Fibroblast of lung (primary cell): Measurements from ENCODE around the gene GPR27. TPM values are rescaled to one million over a fixed set of nuclear protein-coding genes. Genes with fewer than 3 reads are reported as not detected.

ENCODE experiments used
- DNase-seq, 2 donors: peaks; one replicate each; pipeline versions ENCODE4 v3.0.0 to v3.0.0-alpha.2; 2010; ENCODE audit warnings: low read depth in 2 of 2
- H2AFZ ChIP-seq: 2 replicates; pipeline ENCODE4 v1.5.1; 2012; ENCODE audit warnings: low read length, control low read depth, inconsistent platforms
- H3K27ac ChIP-seq: 2 replicates; pipeline ENCODE4 v1.5.1; 2011; ENCODE audit warnings: low read length, control low read depth; ENCODE audit not compliant: insufficient read depth
- H3K27me3 ChIP-seq: 2 replicates; pipeline ENCODE4 v1.5.1; 2011; ENCODE audit warnings: mild to moderate bottlenecking, low read length; ENCODE audit not compliant: control insufficient read depth, insufficient read depth
- H3K36me3 ChIP-seq: 2 replicates; pipeline ENCODE4 v1.5.1; 2011; ENCODE audit warnings: low read length; ENCODE audit not compliant: control insufficient read depth, insufficient read depth
- H3K4me1 ChIP-seq: 2 replicates; pipeline ENCODE4 v1.5.1; 2011; ENCODE audit warnings: low read length; ENCODE audit not compliant: control insufficient read depth, insufficient read depth; ENCODE audit errors: extremely low read depth
- H3K4me2 ChIP-seq: 2 replicates; pipeline ENCODE4 v1.5.1; 2011; ENCODE audit warnings: low read length, control low read depth; ENCODE audit not compliant: insufficient read depth; ENCODE audit errors: extremely low read depth
- H3K4me3 ChIP-seq, 4 experiments: fragments of 200-600 bp in 1 of 4; sonication (generic) in 1 of 4; replicated peaks in 1 of 4; 2 replicates each; pipeline ENCODE4 v1.5.1; 2011 to 2016; ENCODE audit warnings: low read length in 4 of 4, low read depth in 3 of 4, mild to moderate bottlenecking in 3 of 4, control low read depth in 2 of 4, inconsistent platforms in 1 of 4, mixed read lengths in 1 of 4; ENCODE audit not compliant: insufficient read depth in 1 of 4; ENCODE audit errors: control extremely low read depth in 1 of 4
- H3K79me2 ChIP-seq: 2 replicates; pipeline ENCODE4 v1.5.1; 2012; ENCODE audit warnings: mild to moderate bottlenecking, low read length, inconsistent platforms; ENCODE audit not compliant: control insufficient read depth, insufficient read depth
- H3K9ac ChIP-seq: 2 replicates; pipeline ENCODE4 v1.5.1; 2011; ENCODE audit warnings: mild to moderate bottlenecking, low read length, control low read depth; ENCODE audit not compliant: insufficient read depth
- H3K9me3 ChIP-seq: 2 replicates; pipeline ENCODE4 v1.5.1; 2012; ENCODE audit warnings: low read depth, low read length; ENCODE audit not compliant: control insufficient read depth, insufficient read depth
- H4K20me1 ChIP-seq: 2 replicates; pipeline ENCODE4 v1.5.1; 2011; ENCODE audit warnings: low read length; ENCODE audit not compliant: control insufficient read depth, insufficient read depth; ENCODE audit errors: extremely low read depth
- EZH2 ChIP-seq: IDR thresholded peaks from 2 replicates; pipeline ENCODE4 v1.5.1; 2012; ENCODE audit warnings: low read length, control low read depth, mild to moderate bottlenecking; ENCODE audit errors: missing control alignments
- polyA plus RNA-seq, 2 donors: library from polyadenylated mRNA; depleted of rRNA in 1 of 2; stranded (reverse) in 1 of 2; unstranded in 1 of 2; fragments of >200 nt; gene quantifications; 2 replicates each; pipeline ENCODE4 v1.2.1, GENCODE V29; 2011 to 2012; ENCODE audit warnings: missing spikeins in 1 of 2
- total RNA-seq: library from RNA; depleted of rRNA; stranded (reverse); fragments of >200 nt; gene quantifications from 2 replicates; pipeline ENCODE4 v1.2.1, GENCODE V29; 2014
- TF ChIP-seq, protein P1 (sequence below), 2 donors: IDR thresholded peaks in 1 of 2; conservative IDR thresholded peaks in 1 of 2; 1 replicate in 1 of 2; 2 replicates in 1 of 2; pipeline ENCODE4 v1.5.1; 2011 to 2012; ENCODE audit warnings: low read length in 2 of 2, control low read depth in 1 of 2, inconsistent platforms in 1 of 2, low read depth in 1 of 2, mild to moderate bottlenecking in 1 of 2

Gene GPR27
- total and polyA plus RNA-seq, 2 donors (not counting 1 experiment from before 2014, with no cell fraction given) = not detected

DNA sequence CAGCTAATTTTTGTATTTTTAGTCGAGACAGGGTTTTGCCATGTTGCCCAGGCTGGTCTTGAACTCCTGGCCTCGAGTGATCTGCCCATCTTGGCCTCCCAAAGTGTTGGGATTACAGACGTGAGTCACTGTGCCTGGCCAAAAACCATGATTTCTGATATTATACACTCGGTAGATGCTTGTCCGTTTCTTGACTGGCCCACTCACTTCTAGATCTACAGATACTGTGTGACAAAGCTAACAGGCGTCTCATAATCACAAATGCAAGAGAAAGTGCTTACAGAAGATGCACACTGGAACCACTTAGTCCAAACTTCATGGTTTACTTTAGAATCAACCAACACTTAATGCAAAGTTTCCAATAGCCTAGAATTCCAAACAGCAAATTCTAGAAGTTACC, 22.9 kb downstream of the GPR27 start:
- H3K4me3 ChIP-seq = no peak overlapping the region
- DNase-seq = no peak
- no peak overlapping the region for H3K9ac ChIP-seq
- no peaks in the 10 kb centered on the region for H3K36me3 ChIP-seq
- H3K4me2 ChIP-seq = no peak overlapping the region
- no peaks in the 10 kb centered on the region for H3K4me1 ChIP-seq
- H3K79me2 ChIP-seq = no peaks in the 10 kb centered on the region
- no peaks in the 10 kb centered on the region for H4K20me1 ChIP-seq
- H2AFZ ChIP-seq = no peak overlapping the region
- H3K27me3 ChIP-seq = peaks cover 5% of the 10 kb centered on the region
- no peaks in the 10 kb centered on the region for H3K9me3 ChIP-seq
- H3K27ac ChIP-seq = no peak overlapping the region
- TF ChIP-seq, protein P1, sequence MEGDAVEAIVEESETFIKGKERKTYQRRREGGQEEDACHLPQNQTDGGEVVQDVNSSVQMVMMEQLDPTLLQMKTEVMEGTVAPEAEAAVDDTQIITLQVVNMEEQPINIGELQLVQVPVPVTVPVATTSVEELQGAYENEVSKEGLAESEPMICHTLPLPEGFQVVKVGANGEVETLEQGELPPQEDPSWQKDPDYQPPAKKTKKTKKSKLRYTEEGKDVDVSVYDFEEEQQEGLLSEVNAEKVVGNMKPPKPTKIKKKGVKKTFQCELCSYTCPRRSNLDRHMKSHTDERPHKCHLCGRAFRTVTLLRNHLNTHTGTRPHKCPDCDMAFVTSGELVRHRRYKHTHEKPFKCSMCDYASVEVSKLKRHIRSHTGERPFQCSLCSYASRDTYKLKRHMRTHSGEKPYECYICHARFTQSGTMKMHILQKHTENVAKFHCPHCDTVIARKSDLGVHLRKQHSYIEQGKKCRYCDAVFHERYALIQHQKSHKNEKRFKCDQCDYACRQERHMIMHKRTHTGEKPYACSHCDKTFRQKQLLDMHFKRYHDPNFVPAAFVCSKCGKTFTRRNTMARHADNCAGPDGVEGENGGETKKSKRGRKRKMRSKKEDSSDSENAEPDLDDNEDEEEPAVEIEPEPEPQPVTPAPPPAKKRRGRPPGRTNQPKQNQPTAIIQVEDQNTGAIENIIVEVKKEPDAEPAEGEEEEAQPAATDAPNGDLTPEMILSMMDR (conservative IDR thresholded peaks at IDR 0.05 in 1 of 2, IDR thresholded peaks at IDR 0.05 in 1 of 2; ENCODE audit: low read depth in 1 of 2, low read length in 2 of 2) = no peak
- TF ChIP-seq EZH2 = no peak

DNA sequence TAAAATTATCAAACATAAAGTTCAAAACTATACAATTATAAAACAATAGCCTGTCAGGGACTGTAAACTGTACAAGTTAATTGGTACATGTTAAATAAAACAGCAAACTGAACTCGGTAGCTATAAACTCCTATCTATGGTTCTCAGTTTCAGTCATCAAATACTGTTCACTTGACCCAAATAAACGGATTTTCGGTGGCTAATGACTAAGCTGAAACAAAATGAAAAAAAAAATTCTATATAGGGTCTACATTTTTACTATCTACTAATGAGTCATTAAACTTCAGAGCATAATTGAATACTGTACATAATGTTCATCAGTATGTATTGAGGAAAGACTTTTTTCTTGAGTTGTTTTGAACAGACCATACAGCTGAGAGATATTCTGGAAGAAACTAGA, 24.7 kb downstream of the GPR27 start:
- Histone ChIP-seq H3K9me3 (no peaks in the 10 kb centered on the region), H3K4me2 (no peak overlapping the region), H4K20me1 (no peaks in the 10 kb centered on the region), H3K9ac (no peak overlapping the region), H3K4me3 (no peak overlapping the region), H3K79me2 (no peaks in the 10 kb centered on the region), H2AFZ (no peak overlapping the region), H3K27ac (no peak overlapping the region), H3K36me3 (no peaks in the 10 kb centered on the region), H3K27me3 (peaks cover 6% of the 10 kb centered on the region), H3K4me1 (no peaks in the 10 kb centered on the region)
- TF ChIP-seq EZH2 = no peak
- TF ChIP-seq, protein P1 (conservative IDR thresholded peaks at IDR 0.05 in 1 of 2, IDR thresholded peaks at IDR 0.05 in 1 of 2; ENCODE audit: low read depth in 1 of 2, low read length in 2 of 2) = no peak
- DNase-seq = no peak

DNA sequence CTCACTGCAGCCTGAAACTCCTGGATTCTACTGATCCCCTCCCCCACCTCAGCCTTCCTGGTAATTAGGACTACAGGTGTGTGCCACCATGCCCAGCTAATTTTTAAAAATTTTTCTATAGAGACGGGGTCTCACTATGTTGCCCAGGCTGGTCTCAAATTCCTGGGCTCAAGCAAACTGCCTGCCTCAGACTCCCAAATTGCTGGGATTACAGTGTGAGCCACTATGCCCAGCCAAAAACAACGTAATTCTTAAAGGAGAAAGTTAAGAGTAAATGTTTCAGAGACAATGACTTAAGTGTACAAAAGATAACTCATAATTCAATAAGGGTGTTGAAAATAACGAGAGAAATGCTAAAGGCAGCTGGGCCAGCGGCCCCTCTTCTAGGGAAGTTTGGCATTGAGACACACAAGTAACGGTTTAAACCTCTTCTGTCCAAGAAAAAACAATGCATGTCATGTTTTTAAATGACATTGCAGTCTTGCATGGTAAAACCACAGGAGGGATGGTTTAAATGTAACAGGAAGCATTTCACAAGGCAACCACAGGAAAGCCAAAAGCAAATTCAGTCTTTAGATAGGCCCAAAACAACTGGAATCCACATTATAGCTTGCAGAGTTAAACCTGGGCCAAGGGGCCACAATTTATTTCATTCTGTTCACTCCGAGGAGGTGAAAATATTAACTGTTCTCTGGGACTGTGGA, 26.2 kb downstream of the GPR27 start:
- Histone ChIP-seq H3K4me2 (no peak overlapping the region), H4K20me1 (no peaks in the 10 kb centered on the region), H3K4me1 (no peaks in the 10 kb centered on the region), H3K79me2 (no peaks in the 10 kb centered on the region), H3K9me3 (no peaks in the 10 kb centered on the region), H3K9ac (no peak overlapping the region), H3K4me3 (no peak overlapping the region), H2AFZ (no peak overlapping the region), H3K36me3 (no peaks in the 10 kb centered on the region), H3K27ac (no peak overlapping the region), H3K27me3 (peaks cover 15% of the 10 kb centered on the region)
- no peak for DNase-seq
- TF ChIP-seq, protein P1 (conservative IDR thresholded peaks at IDR 0.05 in 1 of 2, IDR thresholded peaks at IDR 0.05 in 1 of 2; ENCODE audit: low read depth in 1 of 2, low read length in 2 of 2) = no peak
- no peak for TF ChIP-seq EZH2
